Uterus (tissue), 2 donors: Measurements from ENCODE around the gene STK17A.

Experiments used
- CTCF ChIP-seq, 4 experiments: fragments of 200-600 bp in 2 of 4; fragments of 450-650 bp in 2 of 4; sonication (generic) in 2 of 4; IDR thresholded peaks; one replicate each; pipeline ENCODE4 v1.5.1; 2016 to 2019; ENCODE audit warnings: antibody characterized with exemption in 4 of 4, mild to moderate bottlenecking in 2 of 4, moderate library complexity in 1 of 4
- POLR2A ChIP-seq, 2 donors: fragments of 450-650 bp; IDR thresholded peaks; one replicate each; pipeline ENCODE4 v1.6.1; 2016; ENCODE audit warnings: antibody characterized with exemption in 2 of 2, mild to moderate bottlenecking in 1 of 2, moderate library complexity in 1 of 2

- TF ChIP-seq CTCF (IDR thresholded peaks at IDR 0.05) (no peak), POLR2A (IDR thresholded peaks at IDR 0.05) (no peak)
Observed at GRCh38 chr7:43553999-43554398, 28.9 kb upstream of the STK17A start.
